PC-9 (cell line): ENCODE data around the gene KRTAP3-3. TPM values are rescaled to one million over a fixed set of nuclear protein-coding genes. Genes with fewer than 3 reads are reported as not detected.

Experiments used
- BruUV-seq: library from RNA; stranded (reverse); fragments of 400-500 nt; replicated peaks from 2 replicates; lab custom pipeline; 2021; lab: Mats Ljungman, UMichigan
- CTCF ChIA-PET: fragments of 300-600 bp; sonication (Branson Sonifier 250); formaldehyde crosslinking; loops from one replicate; lab custom pipeline; 2022; ENCODE audit warnings: antibody characterized with exemption; lab: Charles Lee
- POLR2A ChIA-PET: fragments of 300-600 bp; sonication (Branson Sonifier 250); formaldehyde crosslinking; loops from one replicate; lab custom pipeline; 2022; ENCODE audit warnings: antibody characterized with exemption; ENCODE audit not compliant: unreplicated experiment; lab: Charles Lee
- DNase-seq, 2 experiments: peaks; one replicate each; pipeline versions ENCODE4 v3.0.0 to v3.0.0-alpha.2; 2015 to 2022; ENCODE audit warnings: mixed read lengths in 1 of 2
- H2AFZ ChIP-seq: fragments of 200-600 bp; sonication (generic); 2 replicates; pipeline ENCODE4 v1.8.1; 2017; ENCODE audit warnings: antibody characterized with exemption
- H3F3A ChIP-seq: fragments of 200-600 bp; sonication (generic); 2 replicates; pipeline ENCODE4 v1.8.1; 2017; ENCODE audit warnings: antibody characterized with exemption, mild to moderate bottlenecking, low read depth; ENCODE audit not compliant: insufficient read depth
- H3K27ac ChIP-seq: fragments of 200-600 bp; sonication (generic); 2 replicates; pipeline ENCODE4 v1.6.1; 2016; ENCODE audit warnings: mixed run types
- H3K27me3 ChIP-seq: fragments of 200-600 bp; sonication (generic); 2 replicates; pipeline ENCODE4 v1.6.1; 2016; ENCODE audit warnings: low read depth, mixed run types; ENCODE audit not compliant: insufficient read depth
- H3K36me3 ChIP-seq: fragments of 200-600 bp; sonication (generic); 2 replicates; pipeline ENCODE4 v1.6.1; 2016; ENCODE audit warnings: low read depth, mixed run types
- H3K4me1 ChIP-seq: fragments of 200-600 bp; sonication (generic); replicated peaks from 2 replicates; pipeline ENCODE4 v1.6.1; 2016; ENCODE audit warnings: mixed run types; ENCODE audit not compliant: insufficient read depth
- H3K4me2 ChIP-seq: fragments of 200-600 bp; sonication (generic); 2 replicates; pipeline ENCODE4 v1.6.1; 2017; ENCODE audit warnings: mixed run types
- H3K4me3 ChIP-seq: fragments of 200-600 bp; sonication (generic); 2 replicates; pipeline ENCODE4 v1.6.1; 2016; ENCODE audit warnings: mixed run types
- H3K79me2 ChIP-seq: fragments of 200-600 bp; sonication (generic); 2 replicates; pipeline ENCODE4 v1.6.1; 2017; ENCODE audit warnings: low read depth, mixed run types
- H3K9me2 ChIP-seq: fragments of 200-600 bp; sonication (generic); 2 replicates; pipeline ENCODE4 v1.8.1; 2017; ENCODE audit warnings: mild to moderate bottlenecking; ENCODE audit not compliant: insufficient read depth
- H3K9me3 ChIP-seq: fragments of 200-600 bp; sonication (generic); 2 replicates; pipeline ENCODE4 v1.8.1; 2016; ENCODE audit warnings: low read depth; ENCODE audit not compliant: insufficient read depth
- H4K20me1 ChIP-seq: fragments of 200-600 bp; sonication (generic); 2 replicates; pipeline ENCODE4 v1.8.1; 2017; ENCODE audit not compliant: insufficient read depth
- CTCF ChIP-seq: fragments of 200-600 bp; sonication (generic); conservative IDR thresholded peaks from 2 replicates; pipeline ENCODE4 v1.6.1; 2017; ENCODE audit warnings: mixed run types, antibody characterized with exemption, mild to moderate bottlenecking, moderate library complexity
- EZH2 ChIP-seq: fragments of 200-600 bp; sonication (generic); IDR thresholded peaks from 2 replicates; pipeline ENCODE4 v1.8.0; 2017; ENCODE audit warnings: antibody characterized with exemption, low read depth
- intact Hi-C: fragments of 100-400 bp; cut with micrococcal nuclease; formaldehyde crosslinking; loops from one replicate; pipeline ENCODE4 v1.10.0; 2022; ENCODE audit not compliant: unreplicated experiment
- total RNA-seq: library from RNA; stranded (reverse); gene quantifications from 2 replicates; pipeline ENCODE4 v1.2.3, GENCODE V29; 2021

KRTAP3-3 gene
- total RNA-seq, 1 experiment from 2014 or later, result not detected

DNA sequence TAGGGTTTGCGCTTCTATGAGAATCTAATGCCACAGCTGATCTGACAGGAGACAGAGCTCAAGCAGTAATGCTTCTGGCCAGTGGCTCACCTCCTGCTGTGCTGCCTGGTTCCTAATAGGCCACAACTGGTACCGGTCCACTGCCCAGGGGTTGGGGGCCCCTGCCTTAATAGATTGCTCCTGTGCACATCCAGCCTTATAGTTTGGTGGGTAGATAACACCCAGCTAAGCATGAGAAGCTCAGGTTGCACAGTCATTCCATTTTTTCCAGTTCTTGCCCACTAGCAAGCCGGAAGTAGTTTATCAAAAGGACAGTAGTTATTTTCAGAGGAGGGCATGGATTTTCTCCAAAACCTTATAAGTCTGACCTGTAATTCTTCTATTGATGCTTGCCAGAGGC is 25.5 kb upstream of the KRTAP3-3 start:
- Histone ChIP-seq H3K9me3 (peaks cover 13% of the 10 kb centered on the region; the same call in 1 of the 2 replicates), H3K4me2 (no peak overlapping the region), H2AFZ (no peak overlapping the region), H3K27ac (no peak overlapping the region), H3K9me2 (no peaks in the 10 kb centered on the region), H3K4me1 (peaks cover 39% of the 10 kb centered on the region), H3K36me3 (no peaks in the 10 kb centered on the region), H3K79me2 (no peaks in the 10 kb centered on the region), H3K27me3 (no peaks in the 10 kb centered on the region), H3K4me3 (no peak overlapping the region), H4K20me1 (no peaks in the 10 kb centered on the region), H3F3A (peaks cover 19% of the 10 kb centered on the region)
- no peak for DNase-seq
- no peak for TF ChIP-seq EZH2
- intact Hi-C loops, result no loop called here
- BruUV-seq, result no TSS peak
- ChIA-PET CTCF (no interaction called here), POLR2A (no interaction called here)

DNA sequence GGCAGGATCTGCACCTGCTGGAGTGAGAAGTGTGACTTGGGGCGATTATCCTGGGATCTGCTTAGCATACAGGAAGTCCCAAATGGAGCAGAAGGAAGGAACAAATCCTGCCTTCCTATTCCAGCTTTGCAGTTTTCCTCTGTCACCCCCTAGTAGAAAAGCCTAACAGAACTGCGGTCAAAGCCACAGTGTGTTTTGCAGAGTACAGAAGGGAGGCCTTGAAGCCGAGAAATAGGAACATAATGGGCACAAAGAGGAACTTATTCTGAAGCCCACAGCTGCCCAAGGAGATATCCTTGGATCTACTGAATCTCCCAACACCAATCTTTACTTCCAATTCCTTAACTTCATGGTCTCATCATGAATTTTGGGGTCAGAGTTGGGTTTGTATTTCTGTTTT is 24.6 kb upstream of the KRTAP3-3 start:
- POLR2A ChIA-PET, result no interaction called here
- intact Hi-C loops, result no loop called here

DNA sequence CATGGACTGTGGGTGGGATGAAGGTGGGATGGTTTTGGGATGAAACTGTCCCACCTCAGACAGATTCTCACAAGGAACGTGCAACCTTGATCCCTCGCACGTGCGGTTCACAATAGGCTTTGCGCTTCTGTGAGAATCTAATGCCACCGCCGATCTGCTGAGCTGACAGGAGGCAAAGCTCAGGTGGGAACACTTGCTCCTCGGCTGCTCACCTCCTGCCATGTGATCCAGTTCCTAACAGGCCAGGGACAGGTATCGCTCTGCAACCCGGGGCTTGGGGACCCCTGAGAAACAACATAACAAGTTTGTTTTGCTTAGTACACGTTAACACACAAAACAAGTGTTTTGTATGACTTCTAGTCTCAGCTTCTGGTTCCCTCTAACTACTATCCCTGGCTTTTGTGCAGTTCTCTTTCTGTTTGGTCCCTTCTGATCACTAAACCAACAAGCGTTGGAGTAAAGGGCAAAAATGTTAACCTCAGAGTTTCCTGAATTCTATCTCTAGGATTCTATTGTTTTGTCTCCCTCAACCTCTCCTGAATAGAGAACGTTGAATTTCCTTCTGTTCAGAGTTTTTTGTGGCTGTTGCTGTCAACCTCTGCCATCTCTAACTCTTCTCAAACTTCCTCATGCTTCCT is 22.7 kb upstream of the KRTAP3-3 start:
- Histone ChIP-seq H2AFZ (no peak overlapping the region), H3K9me2 (no peaks in the 10 kb centered on the region), H3K9me3 (peaks cover 7% of the 10 kb centered on the region; the same call in 1 of the 2 replicates), H4K20me1 (no peaks in the 10 kb centered on the region), H3K79me2 (no peaks in the 10 kb centered on the region), H3K36me3 (no peaks in the 10 kb centered on the region), H3K4me2 (no peak overlapping the region), H3K27ac (no peak overlapping the region), H3F3A (peaks cover 40% of the 10 kb centered on the region), H3K4me3 (no peak overlapping the region), H3K27me3 (no peaks in the 10 kb centered on the region), H3K4me1 (peaks cover 65% of the 10 kb centered on the region)
- no peak for DNase-seq
- no TSS peak for BruUV-seq
- ChIA-PET POLR2A (no interaction called here), CTCF (no interaction called here)
- intact Hi-C loops, result no loop called here
- no peak for TF ChIP-seq CTCF
- no peak for TF ChIP-seq EZH2

More for the DNA sequence above, 24.6 kb upstream of the KRTAP3-3 start:
- H4K20me1 ChIP-seq, result no peaks in the 10 kb centered on the region
- H3K27ac ChIP-seq, result no peak overlapping the region
- no peak for DNase-seq
- H3K4me1 ChIP-seq, result peaks cover 48% of the 10 kb centered on the region
- no TSS peak for BruUV-seq
- TF ChIP-seq EZH2, result no peak
- no peak for TF ChIP-seq CTCF
- H3F3A ChIP-seq, result peaks cover 27% of the 10 kb centered on the region
- no peak overlapping the region for H3K4me3 ChIP-seq
- no peak overlapping the region for H2AFZ ChIP-seq
- H3K79me2 ChIP-seq, result no peaks in the 10 kb centered on the region
- H3K9me2 ChIP-seq, result no peaks in the 10 kb centered on the region
- H3K9me3 ChIP-seq, result peaks cover 8% of the 10 kb centered on the region; the same call in 1 of the 2 replicates
- H3K36me3 ChIP-seq, result no peaks in the 10 kb centered on the region
- CTCF ChIA-PET, result no interaction called here
- no peaks in the 10 kb centered on the region for H3K27me3 ChIP-seq
- H3K4me2 ChIP-seq, result no peak overlapping the region

DNA sequence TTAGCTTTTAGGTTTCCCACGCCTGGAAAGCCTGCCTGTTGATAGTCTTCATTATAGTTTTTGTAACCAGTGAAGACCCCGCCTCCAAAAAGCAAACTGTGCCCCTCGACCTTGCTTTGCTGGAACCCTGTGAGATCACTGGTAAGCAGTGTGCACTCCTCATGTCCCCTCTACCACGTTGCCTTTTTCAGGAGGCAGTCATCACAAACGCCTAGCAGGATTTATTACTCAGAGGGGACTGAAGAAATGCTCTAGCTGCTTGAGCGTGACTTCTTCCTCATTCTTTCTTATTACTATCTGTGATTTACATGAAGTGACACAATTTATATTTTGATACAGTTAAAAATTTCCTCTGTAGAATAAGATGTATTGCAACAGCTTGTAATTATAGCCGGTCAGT is 21.5 kb upstream of the KRTAP3-3 start:
- no peak overlapping the region for H3K27ac ChIP-seq
- intact Hi-C loops, result no loop called here
- no peaks in the 10 kb centered on the region for H4K20me1 ChIP-seq
- no peak overlapping the region for H3K4me3 ChIP-seq
- no peaks in the 10 kb centered on the region for H3K9me2 ChIP-seq
- no peaks in the 10 kb centered on the region for H3K79me2 ChIP-seq
- ChIA-PET POLR2A (no interaction called here), CTCF (no interaction called here)
- TF ChIP-seq CTCF (no peak), EZH2 (no peak)
- BruUV-seq, result no TSS peak
- H3K9me3 ChIP-seq, result no peaks in the 10 kb centered on the region
- H3K4me1 ChIP-seq, result peaks cover 59% of the 10 kb centered on the region
- no peak overlapping the region for H2AFZ ChIP-seq
- no peak for DNase-seq
- no peaks in the 10 kb centered on the region for H3K27me3 ChIP-seq
- no peaks in the 10 kb centered on the region for H3K36me3 ChIP-seq
- no peak overlapping the region for H3K4me2 ChIP-seq
- H3F3A ChIP-seq, result peaks cover 28% of the 10 kb centered on the region
